Measurements from ENCODE around the gene CLEC2L. TPM values are rescaled to one million over a fixed set of nuclear protein-coding genes. Genes with fewer than 3 reads are reported as not detected.

Gene CLEC2L
- total and polyA plus RNA-seq, 5 donors from 2014 or later, result 0.39 TPM; not detected in 4

GRCh38 chr7:139487366-139488080 lies 36.0 kb upstream of the CLEC2L start:
- H3K27ac ChIP-seq (ENCODE audit: insufficient read depth, low read length, poor library complexity, severe bottlenecking), result no peak overlapping the region
- DNase-seq (no peak), ATAC-seq (ENCODE audit: low read depth in 2 of 2) (no peak)
- peaks cover 3 to 4% of the 10 kb centered on the region in 2 experiments for H3K9me3 ChIP-seq (ENCODE audit: control insufficient read depth in 2 of 2, low read length in 2 of 2)
- H3K27ac Mint-ChIP-seq, result no peak overlapping the region
- H3K4me1 ChIP-seq (ENCODE audit: control insufficient read depth, insufficient read depth, low read length, poor library complexity, severe bottlenecking), result peaks cover 14% of the 10 kb centered on the region
- peaks cover 0 to 13% (median 1%) of the 10 kb centered on the region in 7 donors for H3K9me3 Mint-ChIP-seq
- no peaks in the 10 kb centered on the region for H3K36me3 ChIP-seq (ENCODE audit: control insufficient read depth, insufficient read depth, low read length)
- H3K4me3 ChIP-seq (ENCODE audit: low read depth, low read length), result no peak overlapping the region
- H3K4me3 Mint-ChIP-seq, result no peak overlapping the region
- no peaks in the 10 kb centered on the region for H3K27me3 ChIP-seq (ENCODE audit: control insufficient read depth, insufficient read depth, low read length)
- no peaks in the 10 kb centered on the region for H3K36me3 Mint-ChIP-seq
- H3K4me1 Mint-ChIP-seq, result peaks cover 0 to 3% (median 0%) of the 10 kb centered on the region in 4 donors
- H3K27me3 Mint-ChIP-seq, result peaks cover 49% of the 10 kb centered on the region

GRCh38 chr7:139488810-139489209 lies 34.7 kb upstream of the CLEC2L start:
- ATAC-seq (ENCODE audit: low read depth in 2 of 2) (no peak), DNase-seq (no peak)
- Histone ChIP-seq H3K27ac (ENCODE audit: insufficient read depth, low read length, poor library complexity, severe bottlenecking) (no peak overlapping the region), H3K36me3 (ENCODE audit: control insufficient read depth, insufficient read depth, low read length) (no peaks in the 10 kb centered on the region), H3K4me1 (ENCODE audit: control insufficient read depth, insufficient read depth, low read length, poor library complexity, severe bottlenecking) (peaks cover under 1% of the 10 kb centered on the region), H3K4me3 (ENCODE audit: low read depth, low read length) (no peak overlapping the region), H3K9me3 (ENCODE audit: control insufficient read depth in 2 of 2, low read length in 2 of 2) (peaks cover 5% of the 10 kb centered on the region in 2 experiments), H3K27me3 (ENCODE audit: control insufficient read depth, insufficient read depth, low read length) (no peaks in the 10 kb centered on the region)
- no peak overlapping the region for H3K4me3 Mint-ChIP-seq
- peaks cover 47% of the 10 kb centered on the region for H3K27me3 Mint-ChIP-seq
- H3K9me3 Mint-ChIP-seq, result peaks cover 0 to 16% (median 6%) of the 10 kb centered on the region in 7 donors
- peaks cover 0 to 2% (median 0%) of the 10 kb centered on the region in 4 donors for H3K4me1 Mint-ChIP-seq
- no peaks in the 10 kb centered on the region for H3K36me3 Mint-ChIP-seq
- H3K27ac Mint-ChIP-seq, result no peak overlapping the region

- Histone ChIP-seq H3K36me3 (ENCODE audit: control insufficient read depth, insufficient read depth, low read length) (no peaks in the 10 kb centered on the region), H3K9me3 (ENCODE audit: control insufficient read depth in 2 of 2, low read length in 2 of 2) (peaks cover 5% of the 10 kb centered on the region in 2 experiments), H3K4me1 (ENCODE audit: control insufficient read depth, insufficient read depth, low read length, poor library complexity, severe bottlenecking) (no peaks in the 10 kb centered on the region), H3K27ac (ENCODE audit: insufficient read depth, low read length, poor library complexity, severe bottlenecking) (no peak overlapping the region), H3K4me3 (ENCODE audit: low read depth, low read length) (no peak overlapping the region), H3K27me3 (ENCODE audit: control insufficient read depth, insufficient read depth, low read length) (no peaks in the 10 kb centered on the region)
- Mint-ChIP-seq H3K27me3 (peaks cover 34% of the 10 kb centered on the region), H3K4me1 (peaks cover 0 to 5% (median 3%) of the 10 kb centered on the region in 4 donors), H3K36me3 (no peaks in the 10 kb centered on the region), H3K9me3 (peaks cover 0 to 16% (median 6%) of the 10 kb centered on the region in 7 donors), H3K27ac (no peak overlapping the region), H3K4me3 (peak overlapping the region in 1 of 4 donors; percentile 43)
- no peak for ATAC-seq (ENCODE audit: low read depth in 2 of 2)
- no peak for DNase-seq
Measured at GRCh38 chr7:139490130-139490529, 33.4 kb upstream of the CLEC2L start.

- peaks cover 12% of the 10 kb centered on the region for H3K27me3 Mint-ChIP-seq
- no peak overlapping the region for H3K27ac Mint-ChIP-seq
- no peak overlapping the region for H3K4me3 Mint-ChIP-seq
- DNase-seq, result no peak
- no peak for ATAC-seq (ENCODE audit: low read depth in 2 of 2)
- H3K4me1 ChIP-seq (ENCODE audit: control insufficient read depth, insufficient read depth, low read length, poor library complexity, severe bottlenecking), result peaks cover 6% of the 10 kb centered on the region
- peaks cover 5% of the 10 kb centered on the region in 2 experiments for H3K9me3 ChIP-seq (ENCODE audit: control insufficient read depth in 2 of 2, low read length in 2 of 2)
- peaks cover 0 to 16% (median 6%) of the 10 kb centered on the region in 7 donors for H3K9me3 Mint-ChIP-seq
- no peak overlapping the region for H3K27ac ChIP-seq (ENCODE audit: insufficient read depth, low read length, poor library complexity, severe bottlenecking)
- peaks cover 0 to 13% (median 5%) of the 10 kb centered on the region in 4 donors for H3K4me1 Mint-ChIP-seq
- H3K36me3 Mint-ChIP-seq, result no peaks in the 10 kb centered on the region
- H3K27me3 ChIP-seq (ENCODE audit: control insufficient read depth, insufficient read depth, low read length), result no peaks in the 10 kb centered on the region
- no peaks in the 10 kb centered on the region for H3K36me3 ChIP-seq (ENCODE audit: control insufficient read depth, insufficient read depth, low read length)
- no peak overlapping the region for H3K4me3 ChIP-seq (ENCODE audit: low read depth, low read length)
Measured at GRCh38 chr7:139492293-139492692, 31.2 kb upstream of the CLEC2L start.

GRCh38 chr7:139494835-139495579 lies 28.5 kb upstream of the CLEC2L start:
- Mint-ChIP-seq H3K36me3 (no peaks in the 10 kb centered on the region), H3K27ac (peak overlapping the region in 2 of 3 donors; percentile 28 to 47), H3K27me3 (peaks cover 14% of the 10 kb centered on the region), H3K4me1 (peaks cover 0 to 17% (median 7%) of the 10 kb centered on the region in 4 donors), H3K9me3 (peaks cover 0 to 15% (median 6%) of the 10 kb centered on the region in 7 donors), H3K4me3 (no peak overlapping the region)
- peaks cover 5% of the 10 kb centered on the region in 2 experiments for H3K9me3 ChIP-seq (ENCODE audit: control insufficient read depth in 2 of 2, low read length in 2 of 2)
- DNase-seq (peak in 1 of 3 donors; percentile 72), ATAC-seq (ENCODE audit: low read depth in 2 of 2) (peak in 1 of 2 donors; percentile 31)
- H3K36me3 ChIP-seq (ENCODE audit: control insufficient read depth, insufficient read depth, low read length), result no peaks in the 10 kb centered on the region
- H3K27ac ChIP-seq (ENCODE audit: insufficient read depth, low read length, poor library complexity, severe bottlenecking), result no peak overlapping the region
- no peak overlapping the region for H3K4me3 ChIP-seq (ENCODE audit: low read depth, low read length)
- H3K27me3 ChIP-seq (ENCODE audit: control insufficient read depth, insufficient read depth, low read length), result no peaks in the 10 kb centered on the region
- H3K4me1 ChIP-seq (ENCODE audit: control insufficient read depth, insufficient read depth, low read length, poor library complexity, severe bottlenecking), result peaks cover 9% of the 10 kb centered on the region

GRCh38 chr7:139495580-139496125 lies 27.8 kb upstream of the CLEC2L start:
- H3K4me3 ChIP-seq (ENCODE audit: low read depth, low read length), result no peak overlapping the region
- no peak overlapping the region for H3K4me3 Mint-ChIP-seq

GRCh38 chr7:139496528-139496927 lies 27.0 kb upstream of the CLEC2L start:
- ATAC-seq (ENCODE audit: low read depth in 2 of 2) (no peak), DNase-seq (no peak)
- no peaks in the 10 kb centered on the region for H3K27me3 ChIP-seq (ENCODE audit: control insufficient read depth, insufficient read depth, low read length)
- peaks cover 11% of the 10 kb centered on the region for H3K4me1 ChIP-seq (ENCODE audit: control insufficient read depth, insufficient read depth, low read length, poor library complexity, severe bottlenecking)
- H3K4me1 Mint-ChIP-seq, result peaks cover 0 to 19% (median 9%) of the 10 kb centered on the region in 4 donors
- H3K27me3 Mint-ChIP-seq, result peaks cover 14% of the 10 kb centered on the region
- H3K4me3 Mint-ChIP-seq, result no peak overlapping the region
- H3K27ac ChIP-seq (ENCODE audit: insufficient read depth, low read length, poor library complexity, severe bottlenecking), result no peak overlapping the region
- no peak overlapping the region for H3K27ac Mint-ChIP-seq
- H3K9me3 Mint-ChIP-seq, result peaks cover 0 to 9% (median 5%) of the 10 kb centered on the region in 7 donors
- H3K9me3 ChIP-seq (ENCODE audit: control insufficient read depth in 2 of 2, low read length in 2 of 2), result peaks cover 4 to 5% of the 10 kb centered on the region in 2 experiments
- H3K4me3 ChIP-seq (ENCODE audit: low read depth, low read length), result no peak overlapping the region
- no peaks in the 10 kb centered on the region for H3K36me3 ChIP-seq (ENCODE audit: control insufficient read depth, insufficient read depth, low read length)
- no peaks in the 10 kb centered on the region for H3K36me3 Mint-ChIP-seq

More at GRCh38 chr7:139495580-139496125, 27.8 kb upstream of the CLEC2L start:
- ATAC-seq (ENCODE audit: low read depth in 2 of 2) (no peak), DNase-seq (no peak)
- Mint-ChIP-seq H3K4me1 (peaks cover 0 to 19% (median 9%) of the 10 kb centered on the region in 4 donors), H3K27ac (peak overlapping the region in 1 of 3 donors; percentile 47), H3K36me3 (no peaks in the 10 kb centered on the region), H3K9me3 (peaks cover 0 to 13% (median 6%) of the 10 kb centered on the region in 7 donors), H3K27me3 (peaks cover 14% of the 10 kb centered on the region)
- Histone ChIP-seq H3K27ac (ENCODE audit: insufficient read depth, low read length, poor library complexity, severe bottlenecking) (no peak overlapping the region), H3K9me3 (ENCODE audit: control insufficient read depth in 2 of 2, low read length in 2 of 2) (peaks cover 5% of the 10 kb centered on the region in 2 experiments), H3K4me1 (ENCODE audit: control insufficient read depth, insufficient read depth, low read length, poor library complexity, severe bottlenecking) (peaks cover 11% of the 10 kb centered on the region), H3K27me3 (ENCODE audit: control insufficient read depth, insufficient read depth, low read length) (no peaks in the 10 kb centered on the region), H3K36me3 (ENCODE audit: control insufficient read depth, insufficient read depth, low read length) (no peaks in the 10 kb centered on the region)
